HepG2 (cell line): ENCODE results near the gene TIMM13. TPM values are rescaled to one million over a fixed set of nuclear protein-coding genes. Genes with fewer than 3 reads are reported as not detected.

Experiments
- ARID3A ChIP-seq: IDR thresholded peaks from 2 replicates; pipeline ENCODE4 v1.6.1; 2012; ENCODE audit warnings: low read depth, low read length, improper control_type of control experiment
- ESRRA ChIP-seq: sonication (generic); formaldehyde crosslinking; IDR thresholded peaks from 2 replicates; pipeline ENCODE4 v1.5.1; 2020; ENCODE audit warnings: mild to moderate bottlenecking, low read depth, missing genetic modification reagents
- FOXO4 ChIP-seq: sonication (generic); formaldehyde crosslinking; conservative IDR thresholded peaks from 2 replicates; pipeline ENCODE4 v1.8.1; 2023; ENCODE audit warnings: missing genetic modification reagents
- JARID2 ChIP-seq: sonication (generic); formaldehyde crosslinking; IDR thresholded peaks from 2 replicates; pipeline ENCODE4 v1.8.1; 2023; ENCODE audit warnings: missing genetic modification reagents, inconsistent platforms; ENCODE audit not compliant: insufficient replicate concordance
- MAF1 ChIP-seq: sonication (generic); formaldehyde crosslinking; IDR thresholded peaks from 2 replicates; pipeline ENCODE4 v1.5.0; 2020; ENCODE audit warnings: missing genetic modification reagents, borderline replicate concordance
- RNF219 ChIP-seq: sonication (generic); formaldehyde crosslinking; IDR thresholded peaks from 2 replicates; pipeline ENCODE4 v1.5.0; 2020; ENCODE audit warnings: mild to moderate bottlenecking, missing genetic modification reagents
- TFE3 ChIP-seq: IDR thresholded peaks from 2 replicates; pipeline ENCODE4 v1.6.1; 2016
- XBP1 ChIP-seq: sonication (generic); formaldehyde crosslinking; IDR thresholded peaks from 2 replicates; pipeline ENCODE4 v1.5.0; 2020; ENCODE audit warnings: missing genetic modification reagents
- ZFP82 ChIP-seq: sonication (generic); formaldehyde crosslinking; IDR thresholded peaks from 2 replicates; pipeline ENCODE4 v1.5.1; 2020; ENCODE audit warnings: mild to moderate bottlenecking, missing genetic modification reagents, borderline replicate concordance
- ZNF678 ChIP-seq: sonication (generic); formaldehyde crosslinking; IDR thresholded peaks from 2 replicates; pipeline ENCODE4 v1.4.0; 2020; ENCODE audit warnings: mild to moderate bottlenecking, missing genetic modification reagents
- ZNF766 ChIP-seq: sonication (generic); formaldehyde crosslinking; IDR thresholded peaks from 2 replicates; pipeline ENCODE4 v1.5.0; 2020; ENCODE audit warnings: missing genetic modification reagents, borderline replicate concordance
- polyA plus RNA-seq, 8 experiments: library from polyadenylated mRNA; depleted of rRNA in 3 of 8; stranded (reverse) in 7 of 8; unstranded in 1 of 8; fragments of >200 nt; fragmentation: Illumina TruSeq in 4 of 8; extraction: Trizol in 4 of 8; gene quantifications; 2 replicates each; pipeline versions ENCODE4 v1.2.1 to v1.2.3, GENCODE V29; 2011 to 2016; ENCODE audit warnings: low read depth in 4 of 8, missing spikeins in 1 of 8, mixed read lengths in 1 of 8; ENCODE audit not compliant: insufficient read depth in 1 of 8
- total RNA-seq, 5 experiments: library from RNA; depleted of rRNA; stranded (reverse); fragments of >200 nt; fragmentation: Illumina TruSeq; extraction: Trizol; gene quantifications; 2 replicates each; pipeline ENCODE4 v1.2.3, GENCODE V29; 2016; ENCODE audit warnings: low read depth in 1 of 5
- TF ChIP-seq, protein P1 (sequence below): sonication (generic); formaldehyde crosslinking; IDR thresholded peaks from 2 replicates; pipeline ENCODE4 v1.5.0; 2020; ENCODE audit warnings: mild to moderate bottlenecking, missing genetic modification reagents, borderline replicate concordance
- TF ChIP-seq, protein P2 (sequence below): sonication (generic); formaldehyde crosslinking; IDR thresholded peaks from 2 replicates; pipeline ENCODE4 v1.5.1; 2020; ENCODE audit warnings: missing genetic modification reagents, mild to moderate bottlenecking, borderline replicate concordance
- TF ChIP-seq, protein P3 (sequence below): sonication (generic); formaldehyde crosslinking; IDR thresholded peaks from 2 replicates; pipeline ENCODE4 v1.5.1; 2020; ENCODE audit warnings: missing genetic modification reagents, mild to moderate bottlenecking, borderline replicate concordance

TIMM13 gene
- total and polyA plus RNA-seq, 2 of the 13 experiments (the other 11 are each of a cell fraction or from before 2014, with no cell fraction given) = 48.4 to 108 TPM

- no peak; the same call in 1 of the 2 replicates for TF ChIP-seq ZFP82
- no peak for TF ChIP-seq ZNF766 (CRISPR knock-in tag)
- TF ChIP-seq TFE3 (CRISPR knock-in tag) = no peak
- 0 out of 2 replicates have a peak, but pooled peaks have one; percentile 23 for TF ChIP-seq ARID3A
- TF ChIP-seq FOXO4 (CRISPR knock-in tag) = no peak
- TF ChIP-seq, protein P1, sequence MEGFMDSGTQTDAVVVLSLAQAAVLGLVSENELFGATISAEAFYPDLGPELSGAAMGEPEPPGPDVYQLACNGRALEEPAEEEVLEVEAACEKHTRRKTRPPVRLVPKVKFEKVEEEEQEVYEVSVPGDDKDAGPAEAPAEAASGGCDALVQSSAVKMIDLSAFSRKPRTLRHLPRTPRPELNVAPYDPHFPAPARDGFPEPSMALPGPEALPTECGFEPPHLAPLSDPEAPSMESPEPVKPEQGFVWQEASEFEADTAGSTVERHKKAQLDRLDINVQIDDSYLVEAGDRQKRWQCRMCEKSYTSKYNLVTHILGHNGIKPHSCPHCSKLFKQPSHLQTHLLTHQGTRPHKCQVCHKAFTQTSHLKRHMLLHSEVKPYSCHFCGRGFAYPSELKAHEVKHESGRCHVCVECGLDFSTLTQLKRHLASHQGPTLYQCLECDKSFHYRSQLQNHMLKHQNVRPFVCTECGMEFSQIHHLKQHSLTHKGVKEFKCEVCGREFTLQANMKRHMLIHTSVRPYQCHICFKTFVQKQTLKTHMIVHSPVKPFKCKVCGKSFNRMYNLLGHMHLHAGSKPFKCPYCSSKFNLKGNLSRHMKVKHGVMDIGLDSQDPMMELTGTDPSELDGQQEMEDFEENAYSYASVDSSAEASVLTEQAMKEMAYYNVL = peak; percentile 86; the same call in 1 of the 2 replicates
- TF ChIP-seq, protein P2, sequence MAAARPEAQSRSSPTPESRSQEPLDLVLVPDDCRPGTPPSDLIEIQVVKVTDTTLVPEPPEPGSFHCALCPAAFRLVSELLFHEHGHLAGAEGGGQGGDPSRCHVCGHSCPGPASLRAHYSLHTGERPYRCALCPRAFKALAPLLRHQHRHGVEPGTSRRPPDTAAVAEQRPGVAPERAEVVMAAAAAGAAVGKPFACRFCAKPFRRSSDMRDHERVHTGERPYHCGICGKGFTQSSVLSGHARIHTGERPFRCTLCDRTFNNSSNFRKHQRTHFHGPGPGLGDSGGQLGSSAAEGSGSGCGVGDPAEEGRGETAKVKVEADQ (CRISPR knock-in tag) = peak; percentile 40; the same call in 1 of the 2 replicates
- TF ChIP-seq ZNF678 (CRISPR knock-in tag) = no peak
- TF ChIP-seq, protein P3, sequence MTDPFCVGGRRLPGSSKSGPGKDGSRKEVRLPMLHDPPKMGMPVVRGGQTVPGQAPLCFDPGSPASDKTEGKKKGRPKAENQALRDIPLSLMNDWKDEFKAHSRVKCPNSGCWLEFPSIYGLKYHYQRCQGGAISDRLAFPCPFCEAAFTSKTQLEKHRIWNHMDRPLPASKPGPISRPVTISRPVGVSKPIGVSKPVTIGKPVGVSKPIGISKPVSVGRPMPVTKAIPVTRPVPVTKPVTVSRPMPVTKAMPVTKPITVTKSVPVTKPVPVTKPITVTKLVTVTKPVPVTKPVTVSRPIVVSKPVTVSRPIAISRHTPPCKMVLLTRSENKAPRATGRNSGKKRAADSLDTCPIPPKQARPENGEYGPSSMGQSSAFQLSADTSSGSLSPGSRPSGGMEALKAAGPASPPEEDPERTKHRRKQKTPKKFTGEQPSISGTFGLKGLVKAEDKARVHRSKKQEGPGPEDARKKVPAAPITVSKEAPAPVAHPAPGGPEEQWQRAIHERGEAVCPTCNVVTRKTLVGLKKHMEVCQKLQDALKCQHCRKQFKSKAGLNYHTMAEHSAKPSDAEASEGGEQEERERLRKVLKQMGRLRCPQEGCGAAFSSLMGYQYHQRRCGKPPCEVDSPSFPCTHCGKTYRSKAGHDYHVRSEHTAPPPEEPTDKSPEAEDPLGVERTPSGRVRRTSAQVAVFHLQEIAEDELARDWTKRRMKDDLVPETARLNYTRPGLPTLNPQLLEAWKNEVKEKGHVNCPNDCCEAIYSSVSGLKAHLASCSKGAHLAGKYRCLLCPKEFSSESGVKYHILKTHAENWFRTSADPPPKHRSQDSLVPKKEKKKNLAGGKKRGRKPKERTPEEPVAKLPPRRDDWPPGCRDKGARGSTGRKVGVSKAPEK (CRISPR knock-in tag) = 0 out of 2 replicates have a peak, but pooled peaks have one; percentile 75
- TF ChIP-seq MAF1 (CRISPR knock-in tag) = no peak
- no peak for TF ChIP-seq XBP1 (CRISPR knock-in tag)
- peak; percentile 22; the same call in 1 of the 2 replicates for TF ChIP-seq ESRRA (CRISPR knock-in tag)
- no peak for TF ChIP-seq JARID2 (CRISPR knock-in tag)
- TF ChIP-seq RNF219 (CRISPR knock-in tag) = no peak
Measured at GRCh38 chr19:2474232-2475017, 47.0 kb upstream of the TIMM13 start (continued).
